GM23248 (cell line): Measurements from ENCODE around the gene ADCY5.

ENCODE experiments used
- EZH2 ChIP-seq: fragments of 200-600 bp; sonication (generic); IDR thresholded peaks from 2 replicates; pipeline ENCODE4 v1.6.1; 2018; ENCODE audit warnings: antibody characterized with exemption, mild to moderate bottlenecking; ENCODE audit not compliant: insufficient read depth, poor library complexity, severe bottlenecking
- EZH2phosphoT487 ChIP-seq: fragments of 200-600 bp; sonication (generic); IDR thresholded peaks from 2 replicates; pipeline ENCODE4 v1.6.1; 2018; ENCODE audit warnings: antibody characterized with exemption, moderate library complexity, mild to moderate bottlenecking, low read depth; ENCODE audit not compliant: insufficient read depth

DNA sequence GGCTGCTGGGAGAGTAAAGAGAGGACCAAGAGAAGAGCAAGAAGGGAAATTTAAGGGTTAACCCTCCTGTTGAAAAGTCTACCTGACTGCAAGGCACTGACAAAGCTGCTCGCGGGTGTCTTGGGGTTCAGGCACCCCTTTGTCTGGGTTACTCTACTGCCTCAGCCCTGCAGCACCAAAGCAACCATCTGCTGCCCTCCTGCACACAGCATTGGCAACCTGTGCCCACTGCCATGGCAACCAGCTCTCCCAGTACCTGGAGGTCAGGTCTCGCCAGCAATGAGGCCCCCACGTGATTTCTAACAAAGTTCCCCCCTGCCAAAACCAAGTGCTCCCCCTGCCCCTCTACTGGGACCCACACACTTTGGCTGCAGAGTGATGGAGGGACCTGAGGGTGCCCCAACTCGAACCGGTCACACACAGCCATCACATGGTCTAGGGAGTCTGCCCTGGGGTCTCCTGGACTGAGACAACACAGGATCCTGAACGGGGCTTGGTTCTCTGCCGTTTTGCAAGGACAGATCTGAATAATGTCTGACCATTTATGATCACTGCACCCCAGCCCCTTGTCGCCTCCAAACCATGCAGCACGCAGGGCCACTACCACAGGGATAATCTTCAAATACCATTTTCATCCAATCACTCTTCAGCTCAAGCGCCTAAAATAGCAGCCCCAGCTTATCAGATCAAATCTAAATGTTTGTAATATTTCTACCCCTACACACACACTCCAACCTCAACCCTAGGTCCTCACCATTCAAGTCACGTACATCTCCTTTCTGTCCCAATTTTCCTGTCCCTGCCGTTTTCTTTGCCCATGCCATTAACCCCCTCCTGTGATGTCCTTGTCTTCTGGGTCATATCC is 50.7 kb downstream of the ADCY5 start:
- no peak for TF ChIP-seq EZH2
- TF ChIP-seq EZH2phosphoT487, result no peak
